OCI-LY1 (cell line): ENCODE measurements around the gene VSIR.

ENCODE experiments used
- H2AFZ ChIP-seq: fragments of 200-600 bp; sonication (generic), shearing (Covaris generic); 2 replicates; pipeline ENCODE4 v1.6.0; 2014; ENCODE audit warnings: antibody characterized with exemption, mild to moderate bottlenecking, low read length
- H3F3A ChIP-seq: fragments of 200-600 bp; sonication (generic), shearing (Covaris generic); 2 replicates; pipeline ENCODE4 v1.6.0; 2014; ENCODE audit warnings: mild to moderate bottlenecking, antibody characterized with exemption, low read length, moderate library complexity; ENCODE audit not compliant: insufficient read depth
- H3K27ac ChIP-seq: fragments of 200-600 bp; sonication (generic); 2 replicates; pipeline ENCODE4 v1.5.1; 2014; ENCODE audit warnings: low read length, mixed run types, mild to moderate bottlenecking, low read depth; ENCODE audit not compliant: poor library complexity, severe bottlenecking
- H3K27me3 ChIP-seq: fragments of 200-600 bp; sonication (generic); 2 replicates; pipeline ENCODE4 v1.6.0; 2014; ENCODE audit warnings: antibody characterized with exemption, mild to moderate bottlenecking, low read length, moderate library complexity; ENCODE audit not compliant: insufficient read depth
- H3K36me3 ChIP-seq: fragments of 200-600 bp; sonication (generic); 2 replicates; pipeline ENCODE4 v1.6.1; 2014; ENCODE audit warnings: mild to moderate bottlenecking, antibody characterized with exemption, low read length, moderate library complexity, mixed read lengths; ENCODE audit not compliant: insufficient read depth
- H3K4me1 ChIP-seq: fragments of 200-600 bp; sonication (generic); 2 replicates; pipeline ENCODE4 v1.5.1; 2014; ENCODE audit warnings: mild to moderate bottlenecking, low read length, moderate library complexity; ENCODE audit not compliant: insufficient read depth, severe bottlenecking
- H3K4me2 ChIP-seq: fragments of 200-600 bp; sonication (generic), shearing (Covaris generic); 2 replicates; pipeline ENCODE4 v1.6.1; 2014; ENCODE audit warnings: low read length
- H3K4me3 ChIP-seq: fragments of 200-600 bp; sonication (generic); 2 replicates; pipeline ENCODE4 v1.5.1; 2014; ENCODE audit warnings: low read length, low read depth, mild to moderate bottlenecking, mixed read lengths; ENCODE audit not compliant: poor library complexity, severe bottlenecking
- H3K79me2 ChIP-seq: fragments of 200-600 bp; shearing (Covaris generic); 2 replicates; pipeline ENCODE4 v1.6.1; 2016; ENCODE audit warnings: mixed run types, low read length, mixed read lengths; ENCODE audit not compliant: insufficient read depth
- H3K9ac ChIP-seq: fragments of 200-600 bp; sonication (generic), shearing (Covaris generic); 2 replicates; pipeline ENCODE4 v1.6.1; 2014; ENCODE audit warnings: mild to moderate bottlenecking, low read length, mixed read lengths
- H3K9me2 ChIP-seq: fragments of 200-600 bp; sonication (generic), shearing (Covaris generic); 2 replicates; pipeline ENCODE4 v1.6.1; 2014; ENCODE audit warnings: low read depth, mild to moderate bottlenecking, low read length, mixed read lengths
- H3K9me3 ChIP-seq: fragments of 200-600 bp; shearing (Covaris generic); 2 replicates; pipeline ENCODE4 v1.6.1; 2014; ENCODE audit warnings: low read length, mixed read lengths
- H4K20me1 ChIP-seq: fragments of 200-600 bp; sonication (generic), shearing (Covaris generic); 2 replicates; pipeline ENCODE4 v1.6.0; 2016; ENCODE audit warnings: mild to moderate bottlenecking, low read length; ENCODE audit not compliant: insufficient read depth
- CTCF ChIP-seq: fragments of 200-600 bp; sonication (generic), shearing (Covaris generic); IDR thresholded peaks from 2 replicates; pipeline ENCODE4 v1.5.1; 2017; ENCODE audit warnings: mild to moderate bottlenecking, antibody characterized with exemption, low read length, moderate library complexity, mixed read lengths
- EZH2 ChIP-seq: fragments of 200-600 bp; sonication (generic), shearing (Covaris generic); IDR thresholded peaks from 2 replicates; pipeline ENCODE4 v1.8.0; 2017; ENCODE audit warnings: borderline replicate concordance, mixed run types, mild to moderate bottlenecking, antibody characterized with exemption, low read length, moderate library complexity, mixed read lengths

The VSIR gene

GRCh38 chr10:71750124-71750841 is 23.0 kb downstream of the VSIR start:
- Histone ChIP-seq H3K9me3 (no peaks in the 10 kb centered on the region), H3K9me2 (no peaks in the 10 kb centered on the region), H3K9ac (no peak overlapping the region), H2AFZ (no peak overlapping the region), H3K79me2 (no peaks in the 10 kb centered on the region), H3K4me1 (peaks cover 6% of the 10 kb centered on the region), H3K27me3 (peaks cover 13% of the 10 kb centered on the region), H3K27ac (no peak overlapping the region), H4K20me1 (no peaks in the 10 kb centered on the region), H3K36me3 (no peaks in the 10 kb centered on the region), H3F3A (no peaks in the 10 kb centered on the region), H3K4me3 (no peak overlapping the region), H3K4me2 (no peak overlapping the region)
- no peak for TF ChIP-seq EZH2
- no peak for TF ChIP-seq CTCF

GRCh38 chr10:71749396-71749795 is 23.9 kb downstream of the VSIR start:
- H3K27me3 ChIP-seq = peaks cover 8% of the 10 kb centered on the region; the same call in 1 of the 2 replicates
- TF ChIP-seq CTCF (no peak), EZH2 (no peak)
- peaks cover 6% of the 10 kb centered on the region for H3K4me1 ChIP-seq
- H3K9me3 ChIP-seq = no peaks in the 10 kb centered on the region
- H3K27ac ChIP-seq = no peak overlapping the region
- no peaks in the 10 kb centered on the region for H4K20me1 ChIP-seq
- H3F3A ChIP-seq = no peaks in the 10 kb centered on the region
- H3K9ac ChIP-seq = no peak overlapping the region
- no peaks in the 10 kb centered on the region for H3K79me2 ChIP-seq
- no peaks in the 10 kb centered on the region for H3K9me2 ChIP-seq
- H3K4me3 ChIP-seq = no peak overlapping the region
- no peaks in the 10 kb centered on the region for H3K36me3 ChIP-seq
- H3K4me2 ChIP-seq = no peak overlapping the region
- no peak overlapping the region for H2AFZ ChIP-seq

GRCh38 chr10:71748671-71749191 is 24.6 kb downstream of the VSIR start:
- Histone ChIP-seq H3K9me2 (no peaks in the 10 kb centered on the region), H3F3A (no peaks in the 10 kb centered on the region), H3K27ac (no peak overlapping the region), H3K36me3 (no peaks in the 10 kb centered on the region), H3K79me2 (no peaks in the 10 kb centered on the region), H3K4me2 (peak overlapping the region; percentile 27; the same call in 1 of the 2 replicates), H4K20me1 (no peaks in the 10 kb centered on the region), H3K9me3 (no peaks in the 10 kb centered on the region), H3K27me3 (peaks cover 8% of the 10 kb centered on the region; the same call in 1 of the 2 replicates), H3K4me3 (no peak overlapping the region), H3K4me1 (peaks cover 6% of the 10 kb centered on the region), H2AFZ (no peak overlapping the region), H3K9ac (no peak overlapping the region)
- TF ChIP-seq EZH2 (no peak), CTCF (0 out of 2 replicates have a peak, but pooled peaks have one; percentile 14)
